Tibial nerve (tissue), 4 donors: ENCODE measurements around the gene ANP32E. TPM values are rescaled to one million over a fixed set of nuclear protein-coding genes. Genes with fewer than 3 reads are reported as not detected.
"Not testable (repeated sequence)": the region's sequence is repeated elsewhere in the genome, so short reads cannot be mapped to it uniquely, and the experiment has no call there.

Experiments
- DNase-seq, 2 donors: peaks; one replicate each; pipeline ENCODE4 v3.0.0-alpha.2; 2019; ENCODE audit warnings: low spot score in 2 of 2
- H3K27ac ChIP-seq, 4 donors: fragments of 200-600 bp; sonication (generic) in 3 of 4; one replicate each; pipeline ENCODE4 v1.5.1; 2017 to 2019; ENCODE audit warnings: mild to moderate bottlenecking in 1 of 4
- H3K27me3 ChIP-seq, 2 donors: fragments of 200-600 bp; sonication (generic) in 1 of 2; one replicate each; pipeline versions ENCODE4 v1.5.1 to v1.6.0; 2017 to 2019
- H3K36me3 ChIP-seq, 3 donors: fragments of 200-600 bp; sonication (generic); one replicate each; pipeline ENCODE4 v1.5.1; 2018 to 2019
- H3K4me1 ChIP-seq, 4 donors: fragments of 200-600 bp; sonication (generic) in 3 of 4; one replicate each; pipeline ENCODE4 v1.5.1; 2017 to 2019
- H3K4me3 ChIP-seq, 4 donors: fragments of 200-600 bp; sonication (generic) in 3 of 4; one replicate each; pipeline ENCODE4 v1.5.1; 2017 to 2019; ENCODE audit warnings: mild to moderate bottlenecking in 1 of 4, moderate library complexity in 1 of 4
- H3K9me3 ChIP-seq, 4 donors: fragments of 200-600 bp; sonication (generic) in 3 of 4; one replicate each; pipeline ENCODE4 v1.5.1; 2017 to 2019
- EP300 ChIP-seq, 2 donors: sonication (generic); formaldehyde crosslinking; IDR thresholded peaks; one replicate each; pipeline ENCODE4 v1.6.1; 2017; ENCODE audit warnings: antibody characterized with exemption in 2 of 2, mild to moderate bottlenecking in 1 of 2
- POLR2A ChIP-seq, 2 donors: fragments of 450-650 bp; IDR thresholded peaks; one replicate each; pipeline ENCODE4 v1.6.1; 2017; ENCODE audit warnings: antibody characterized with exemption in 2 of 2, mild to moderate bottlenecking in 2 of 2, moderate library complexity in 2 of 2
- WGBS, 2 donors: methylation state at CpG; one replicate each; pipeline ENCODE4 v1.1.5; 2018; 5-methylcytosine and 5-hydroxymethylcytosine counted together
- total RNA-seq, 4 donors: library from RNA; depleted of rRNA; stranded (reverse); fragments of >200 nt; gene quantifications; one replicate each; pipeline ENCODE4 v1.1.0, GENCODE V29; 2016
- TF ChIP-seq, protein P1 (sequence below), 5 experiments: fragments of 200-600 bp in 3 of 5; fragments of 450-650 bp in 2 of 5; sonication (generic) in 3 of 5; IDR thresholded peaks; one replicate each; pipeline ENCODE4 v1.5.1; 2016 to 2019; ENCODE audit warnings: antibody characterized with exemption in 5 of 5, mild to moderate bottlenecking in 3 of 5, moderate library complexity in 2 of 5

The ANP32E gene
- total RNA-seq, 4 donors from 2014 or later, result 17.7 to 29.9 (median 23.7) TPM

DNA sequence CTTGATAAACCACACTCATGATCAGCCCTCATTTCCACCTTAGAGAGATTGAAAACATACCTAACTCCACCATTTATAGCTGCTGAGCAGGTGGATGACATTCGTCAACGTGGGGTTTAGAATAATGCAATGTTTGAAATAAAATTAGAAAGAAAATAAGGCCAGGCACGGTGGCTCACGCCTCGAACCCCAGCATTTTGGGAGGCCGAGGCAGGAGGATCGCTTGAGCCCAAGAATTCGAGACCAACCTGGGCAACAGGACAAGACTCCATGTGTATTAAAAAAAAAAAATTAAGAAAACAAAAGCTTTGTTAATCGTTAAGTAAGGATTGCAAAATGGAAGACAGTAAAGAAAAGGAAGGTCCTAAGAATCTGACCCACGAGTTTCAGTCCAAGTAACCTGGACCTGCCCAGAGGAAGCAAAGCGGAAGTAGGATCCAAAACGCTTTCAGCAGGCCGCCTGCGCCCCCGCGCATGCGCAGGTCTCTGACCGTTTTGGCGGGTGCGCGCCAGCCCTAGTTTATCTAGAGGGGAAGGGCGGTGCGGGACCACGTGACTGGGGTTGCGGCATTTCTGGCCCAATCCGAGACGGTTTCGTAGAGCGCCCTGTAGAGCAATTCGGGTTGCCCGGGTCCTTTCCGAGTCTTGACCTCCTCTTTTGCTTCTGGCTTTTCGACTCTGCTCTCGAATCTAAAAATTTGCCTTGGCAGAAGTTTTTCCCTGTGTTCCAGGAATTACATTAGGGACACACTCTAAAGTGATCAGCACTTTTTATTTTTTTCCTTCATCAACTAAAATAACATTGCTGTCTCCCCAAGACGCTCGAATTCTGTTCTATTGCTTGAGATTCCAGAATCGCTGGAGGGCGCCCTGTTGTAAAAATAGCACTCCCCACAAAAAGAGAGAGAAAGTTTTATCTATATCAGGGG lies 22.5 kb downstream of the ANP32E start:
- peak overlapping the region; percentile 47 to 94 (median 82) for H3K27ac ChIP-seq
- TF ChIP-seq, protein P1, sequence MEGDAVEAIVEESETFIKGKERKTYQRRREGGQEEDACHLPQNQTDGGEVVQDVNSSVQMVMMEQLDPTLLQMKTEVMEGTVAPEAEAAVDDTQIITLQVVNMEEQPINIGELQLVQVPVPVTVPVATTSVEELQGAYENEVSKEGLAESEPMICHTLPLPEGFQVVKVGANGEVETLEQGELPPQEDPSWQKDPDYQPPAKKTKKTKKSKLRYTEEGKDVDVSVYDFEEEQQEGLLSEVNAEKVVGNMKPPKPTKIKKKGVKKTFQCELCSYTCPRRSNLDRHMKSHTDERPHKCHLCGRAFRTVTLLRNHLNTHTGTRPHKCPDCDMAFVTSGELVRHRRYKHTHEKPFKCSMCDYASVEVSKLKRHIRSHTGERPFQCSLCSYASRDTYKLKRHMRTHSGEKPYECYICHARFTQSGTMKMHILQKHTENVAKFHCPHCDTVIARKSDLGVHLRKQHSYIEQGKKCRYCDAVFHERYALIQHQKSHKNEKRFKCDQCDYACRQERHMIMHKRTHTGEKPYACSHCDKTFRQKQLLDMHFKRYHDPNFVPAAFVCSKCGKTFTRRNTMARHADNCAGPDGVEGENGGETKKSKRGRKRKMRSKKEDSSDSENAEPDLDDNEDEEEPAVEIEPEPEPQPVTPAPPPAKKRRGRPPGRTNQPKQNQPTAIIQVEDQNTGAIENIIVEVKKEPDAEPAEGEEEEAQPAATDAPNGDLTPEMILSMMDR (IDR thresholded peaks at IDR 0.05), result peak in 3 of 5 experiments; percentile 33 to 41 (median 35)
- peak in 1 of 2 donors; percentile 65 for TF ChIP-seq EP300 (IDR thresholded peaks at IDR 0.05)
- TF ChIP-seq POLR2A (IDR thresholded peaks at IDR 0.05), result peak; percentile 4 to 43
- H3K4me3 ChIP-seq, result peak overlapping the region; percentile 30 to 57 (median 52)
- H3K27me3 ChIP-seq, result no peaks in the 10 kb centered on the region
- peaks cover 0 to 12% (median 2%) of the 10 kb centered on the region in 4 donors for H3K4me1 ChIP-seq
- 16 to 23% methylated on average over 30 to 38 of the region's 38 CpGs for WGBS, 2 donors
- H3K9me3 ChIP-seq, result no peaks in the 10 kb centered on the region
- H3K36me3 ChIP-seq, result no peaks in the 10 kb centered on the region
- DNase-seq, result peak; percentile 89 to 90

DNA sequence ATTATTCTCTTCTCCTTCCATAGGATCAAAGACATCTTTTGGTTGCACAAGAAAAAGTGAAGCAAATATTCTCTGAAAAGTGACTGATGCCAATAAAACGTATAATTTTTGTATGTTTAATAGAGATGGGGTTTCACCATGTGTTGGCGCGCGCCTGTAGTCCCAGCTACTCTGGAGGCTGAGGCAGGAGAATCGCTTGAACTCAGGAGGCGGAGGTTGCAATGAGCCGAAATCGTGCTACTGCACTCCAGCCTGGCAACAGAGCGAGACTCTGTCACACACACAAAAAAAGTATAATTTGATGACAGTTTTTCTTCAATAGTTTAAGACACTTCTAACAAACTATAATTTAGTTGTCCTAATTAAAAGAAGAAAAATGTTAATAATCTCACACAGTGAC lies 23.8 kb downstream of the ANP32E start:
- TF ChIP-seq EP300 (IDR thresholded peaks at IDR 0.05), result no peak
- TF ChIP-seq, protein P1 (IDR thresholded peaks at IDR 0.05), result no peak
- TF ChIP-seq POLR2A (IDR thresholded peaks at IDR 0.05), result no peak
- H3K4me1 ChIP-seq, result peaks cover 0 to 12% (median 2%) of the 10 kb centered on the region in 4 donors
- 94 to 95% methylated on average over 9 of the region's 9 CpGs for WGBS, 2 donors
- H3K27ac ChIP-seq, result no peak overlapping the region
- no peak for DNase-seq
- H3K9me3 ChIP-seq, result no peaks in the 10 kb centered on the region
- H3K36me3 ChIP-seq, result no peaks in the 10 kb centered on the region
- H3K4me3 ChIP-seq, result no peak overlapping the region
- no peaks in the 10 kb centered on the region for H3K27me3 ChIP-seq

- H3K27ac ChIP-seq, result no peak overlapping the region
- H3K4me1 ChIP-seq, result peaks cover 0 to 12% (median 2%) of the 10 kb centered on the region in 4 donors
- DNase-seq, result no peak
- H3K27me3 ChIP-seq, result no peaks in the 10 kb centered on the region
- H3K36me3 ChIP-seq, result no peaks in the 10 kb centered on the region
- no peaks in the 10 kb centered on the region for H3K9me3 ChIP-seq
- WGBS, 2 donors, result 92% methylated on average over 4 of the region's 4 CpGs
- no peak overlapping the region for H3K4me3 ChIP-seq
- no peak for TF ChIP-seq POLR2A (IDR thresholded peaks at IDR 0.05)
- TF ChIP-seq, protein P1 (IDR thresholded peaks at IDR 0.05), result no peak
- no peak for TF ChIP-seq EP300 (IDR thresholded peaks at IDR 0.05)
These were observed 25.2 kb downstream of the ANP32E start for GRCh38 chr1:150210706-150211105.

- H3K4me1 ChIP-seq, result peaks cover 0 to 12% (median 2%) of the 10 kb centered on the region in 4 donors
- H3K4me3 ChIP-seq, result no peak overlapping the region
- no peak overlapping the region for H3K27ac ChIP-seq
- no peaks in the 10 kb centered on the region for H3K9me3 ChIP-seq
- DNase-seq, result no peak
- TF ChIP-seq EP300 (IDR thresholded peaks at IDR 0.05) (no peak), POLR2A (IDR thresholded peaks at IDR 0.05) (no peak)
- TF ChIP-seq, protein P1 (IDR thresholded peaks at IDR 0.05), result no peak
- H3K36me3 ChIP-seq, result no peaks in the 10 kb centered on the region
- 93% methylated on average over 4 of the region's 4 CpGs for WGBS, 2 donors
- no peaks in the 10 kb centered on the region for H3K27me3 ChIP-seq
These were observed 25.8 kb downstream of the ANP32E start for GRCh38 chr1:150210091-150210490.

DNA sequence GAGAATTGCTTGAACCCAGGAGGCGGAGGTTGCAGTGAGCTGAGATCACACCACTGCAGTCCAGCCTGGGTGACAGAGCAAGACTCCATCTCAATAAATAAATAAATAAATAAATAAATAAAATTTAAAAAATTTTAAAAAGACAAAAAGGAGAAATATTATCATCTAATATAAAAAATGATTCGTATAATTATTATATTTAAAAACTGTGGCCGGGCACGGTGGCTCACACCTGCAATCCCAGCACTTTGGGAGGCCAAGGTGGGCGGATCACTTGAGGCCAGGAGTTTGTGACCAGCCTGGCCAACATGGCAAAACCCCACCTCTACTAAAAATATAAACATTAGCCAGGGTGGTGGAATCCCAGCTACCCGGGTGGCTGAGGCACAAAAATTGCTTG lies 27.5 kb downstream of the ANP32E start:
- not testable (repeated sequence) for H3K4me3 ChIP-seq, H3K27ac ChIP-seq, DNase-seq, H3K9me3 ChIP-seq, H3K4me1 ChIP-seq, H3K27me3 ChIP-seq, H3K36me3 ChIP-seq
- WGBS, 2 donors, result 85 to 86% methylated on average over 6 of the region's 6 CpGs
